ENCODE data around the gene OTOG. TPM values are rescaled to one million over a fixed set of nuclear protein-coding genes. Genes with fewer than 3 reads are reported as not detected.
A peak's percentile ranks its signal among the peaks of the same experiment; 100 is the strongest.

Gene OTOG
- total RNA-seq, 2 donors from 2014 or later, result not detected

DNA sequence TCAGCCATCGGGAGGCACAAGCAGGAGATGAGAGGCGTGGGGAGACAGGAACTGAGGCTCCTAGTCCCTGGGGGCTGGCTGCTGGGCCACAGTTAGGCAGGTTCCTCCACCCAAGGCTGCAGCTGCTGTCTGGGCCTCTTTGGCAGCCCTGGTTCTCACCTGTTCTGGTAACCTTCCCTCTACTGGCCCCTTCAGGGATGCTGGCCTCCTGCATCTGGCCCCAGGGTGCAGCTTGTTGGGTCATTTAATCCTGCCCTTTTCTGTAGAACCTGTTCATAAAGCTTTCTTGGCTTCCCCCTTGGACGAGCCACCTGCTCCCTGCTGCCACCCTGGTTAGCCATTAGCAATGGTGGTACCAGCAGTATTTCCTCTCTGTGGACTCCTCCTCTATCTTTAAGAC is 8.3 kb upstream of the OTOG start:
- Histone ChIP-seq H3K36me3 (no peaks in the 10 kb centered on the region), H3K27me3 (no peaks in the 10 kb centered on the region), H3K9me3 (no peaks in the 10 kb centered on the region), H3K4me3 (no peak overlapping the region), H3K4me1 (no peaks in the 10 kb centered on the region), H3K27ac (no peak overlapping the region), H3K9ac (ENCODE audit: low read depth in 2 of 2, low read length in 2 of 2) (no peak overlapping the region)
- intact Hi-C loops (cut with DNase I), result no loop called here
- TF ChIP-seq CTCF (IDR thresholded peaks at IDR 0.05), result no peak
- no peak for DNase-seq

- no peak overlapping the region for H3K4me3 ChIP-seq
- DNase-seq, result no peak
- no peaks in the 10 kb centered on the region for H3K4me1 ChIP-seq
- no peaks in the 10 kb centered on the region for H3K36me3 ChIP-seq
- H3K9ac ChIP-seq (ENCODE audit: low read depth in 2 of 2, low read length in 2 of 2), result no peak overlapping the region
- intact Hi-C loops (cut with DNase I), result no loop called here
- H3K9me3 ChIP-seq, result no peaks in the 10 kb centered on the region
- peak overlapping the region; percentile 86 for H3K27ac ChIP-seq
- no peak for TF ChIP-seq CTCF (IDR thresholded peaks at IDR 0.05)
- peaks cover 4% of the 10 kb centered on the region for H3K27me3 ChIP-seq
Measured at GRCh38 chr11:17540807-17541206, 6.3 kb upstream of the OTOG start.

- peak; percentile 36 for DNase-seq
- Histone ChIP-seq H3K27ac (peak overlapping the region; percentile 86), H3K36me3 (no peaks in the 10 kb centered on the region), H3K4me3 (peak overlapping the region; percentile 57), H3K4me1 (no peaks in the 10 kb centered on the region), H3K9ac (ENCODE audit: low read depth in 2 of 2, low read length in 2 of 2) (peak overlapping the region in 1 of 2 donors; percentile 55), H3K27me3 (peaks cover 4% of the 10 kb centered on the region), H3K9me3 (no peaks in the 10 kb centered on the region)
- intact Hi-C loops (cut with DNase I), result no loop called here
- TF ChIP-seq CTCF (IDR thresholded peaks at IDR 0.05), result no peak
Measured at GRCh38 chr11:17541330-17541885, 5.7 kb upstream of the OTOG start.

DNA sequence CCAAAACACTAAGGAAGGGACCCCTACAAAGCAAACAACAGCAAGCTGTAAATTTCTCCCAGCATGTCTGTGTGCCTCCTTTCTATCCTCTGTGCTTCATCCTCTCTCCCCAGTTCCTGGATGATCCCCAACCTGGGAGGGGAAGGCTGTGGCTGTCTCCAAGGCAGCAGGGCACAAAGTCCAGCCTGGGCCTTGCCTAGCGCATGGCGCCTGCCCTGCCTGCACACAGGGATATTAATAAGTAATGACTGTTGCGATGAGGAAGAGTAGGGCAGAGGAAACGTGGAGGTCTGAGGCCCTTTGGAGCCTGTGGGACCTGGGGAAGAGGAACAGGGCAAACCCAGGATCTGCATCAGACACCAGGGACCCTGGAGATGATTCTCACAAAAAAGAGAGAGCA is 4.8 kb upstream of the OTOG start:
- intact Hi-C loops (cut with DNase I), result no loop called here
- Histone ChIP-seq H3K9me3 (no peaks in the 10 kb centered on the region), H3K27ac (peak overlapping the region; percentile 86), H3K4me1 (no peaks in the 10 kb centered on the region), H3K4me3 (peak overlapping the region; percentile 57), H3K36me3 (no peaks in the 10 kb centered on the region), H3K27me3 (peaks cover 4% of the 10 kb centered on the region), H3K9ac (ENCODE audit: low read depth in 2 of 2, low read length in 2 of 2) (peak overlapping the region; percentile 45 to 83)
- DNase-seq, result peak; percentile 88
- TF ChIP-seq CTCF (IDR thresholded peaks at IDR 0.05), result no peak

GRCh38 chr11:17543041-17543440 is 4.0 kb upstream of the OTOG start:
- peak overlapping the region; percentile 45 to 83 for H3K9ac ChIP-seq (ENCODE audit: low read depth in 2 of 2, low read length in 2 of 2)
- peak; percentile 68 for DNase-seq

More at GRCh38 chr11:17543041-17543440, 4.0 kb upstream of the OTOG start:
- peak overlapping the region; percentile 86 for H3K27ac ChIP-seq
- H3K4me3 ChIP-seq, result peak overlapping the region; percentile 57
- intact Hi-C loops (cut with DNase I), result no loop called here
- no peaks in the 10 kb centered on the region for H3K9me3 ChIP-seq
- no peaks in the 10 kb centered on the region for H3K36me3 ChIP-seq
- no peaks in the 10 kb centered on the region for H3K4me1 ChIP-seq
- no peak for TF ChIP-seq CTCF (IDR thresholded peaks at IDR 0.05)
- H3K27me3 ChIP-seq, result peaks cover 4% of the 10 kb centered on the region

Measured in colonic mucosa (tissue), 4 donors.